IPS DF 6.9 (cell line): ENCODE measurements around the gene IGF2R.

Experiments
- DNase-seq: peaks from one replicate; pipeline ENCODE4 v3.0.0-alpha.2; 2013; ENCODE audit warnings: low read depth, low spot score
- H3K27ac ChIP-seq: one replicate; pipeline ENCODE4 v1.5.1; 2013; ENCODE audit warnings: low read length, control low read depth
- H3K27me3 ChIP-seq: 2 replicates; pipeline ENCODE4 v1.6.1; 2013; ENCODE audit warnings: mild to moderate bottlenecking, low read length; ENCODE audit not compliant: control insufficient read depth, insufficient read depth
- H3K36me3 ChIP-seq: 2 replicates; pipeline ENCODE4 v1.6.1; 2013; ENCODE audit warnings: low read length; ENCODE audit not compliant: control insufficient read depth, insufficient read depth
- H3K4me1 ChIP-seq: 2 replicates; pipeline ENCODE4 v1.6.1; 2013; ENCODE audit warnings: low read length; ENCODE audit not compliant: control insufficient read depth, insufficient read depth
- H3K4me3 ChIP-seq: 2 replicates; pipeline ENCODE4 v1.5.1; 2013; ENCODE audit warnings: mild to moderate bottlenecking, low read length
- H3K9me3 ChIP-seq: 2 replicates; pipeline ENCODE4 v1.6.1; 2013; ENCODE audit warnings: low read length, inconsistent platforms; ENCODE audit not compliant: control insufficient read depth, insufficient read depth
- WGBS: extraction: QIAGEN DNeasy Blood & Tissue Kit; methylation state at CpG from one replicate; pipeline ENCODE4 v1.1.7; 2013; ENCODE audit warnings: mixed read lengths, missing lambda C conversion rate; ENCODE audit not compliant: insufficient read length, insufficient coverage; 5-methylcytosine and 5-hydroxymethylcytosine counted together

The IGF2R gene

DNA sequence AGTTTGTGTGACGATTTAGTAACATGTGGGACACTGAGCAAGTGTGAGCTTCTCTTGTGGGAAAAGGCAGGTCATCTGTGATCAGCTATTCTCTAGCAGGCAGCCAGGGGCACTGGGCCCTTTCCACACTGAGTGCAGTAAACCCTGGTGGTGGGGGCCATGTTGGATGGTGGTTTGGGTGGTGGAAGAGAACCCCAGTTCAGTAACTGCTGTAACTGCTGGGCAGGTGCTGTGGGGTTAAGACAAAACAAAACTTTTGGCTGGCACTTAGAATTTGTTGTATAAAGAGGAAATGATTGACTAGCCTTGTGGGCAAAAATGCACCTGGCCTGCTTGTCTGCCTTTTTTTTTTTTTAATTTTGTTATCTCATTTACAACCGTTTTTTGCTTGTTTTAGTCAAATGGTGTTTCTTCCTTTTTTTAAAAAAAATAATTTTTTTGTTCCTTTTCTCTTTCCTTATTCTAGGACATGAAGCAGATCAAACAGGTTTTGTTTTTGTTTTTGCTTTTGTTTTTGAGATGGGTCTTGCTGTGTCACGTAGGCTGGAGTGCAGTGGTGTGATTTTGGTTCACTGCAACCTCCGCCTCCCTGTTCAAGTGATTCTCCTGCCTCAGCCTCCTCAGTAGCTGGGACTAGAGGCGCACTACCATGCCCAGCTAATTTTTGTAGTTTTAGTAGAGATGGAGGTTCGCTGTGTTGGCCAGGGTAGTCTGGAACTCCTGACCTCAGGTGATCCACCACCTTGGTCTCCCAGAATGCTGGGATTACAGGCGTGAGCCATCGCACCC is 59.8 kb downstream of the IGF2R start:
- no peak overlapping the region for H3K4me3 ChIP-seq
- no peaks in the 10 kb centered on the region for H3K27me3 ChIP-seq
- no peaks in the 10 kb centered on the region for H3K4me1 ChIP-seq
- H3K9me3 ChIP-seq = no peaks in the 10 kb centered on the region
- H3K36me3 ChIP-seq = peaks cover 17% of the 10 kb centered on the region; the same call in 1 of the 2 replicates
- no peak overlapping the region for H3K27ac ChIP-seq
- no peak for DNase-seq
- WGBS = no CpG with 5 or more reads among the region's 8 CpGs

DNA sequence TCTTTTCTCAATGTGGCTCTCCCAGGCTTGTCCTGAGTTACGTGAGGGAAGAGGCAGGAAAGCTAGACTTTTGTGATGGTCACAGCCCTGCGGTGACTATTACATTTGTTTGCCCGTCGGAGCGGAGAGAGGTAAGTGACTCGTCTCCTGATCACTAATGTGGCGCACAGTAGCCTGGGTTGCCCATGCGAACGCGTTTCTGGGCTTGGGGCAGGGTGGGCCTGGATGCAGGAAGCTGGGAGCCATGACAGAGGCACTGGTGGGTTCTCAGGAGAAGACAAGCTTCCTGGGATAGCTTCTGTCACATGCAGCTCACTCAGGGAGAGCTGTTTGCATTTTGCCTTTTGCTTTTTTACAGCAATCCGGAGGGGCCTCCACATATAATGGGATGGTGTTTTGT is 60.6 kb downstream of the IGF2R start:
- Histone ChIP-seq H3K4me1 (no peaks in the 10 kb centered on the region), H3K27me3 (no peaks in the 10 kb centered on the region), H3K9me3 (no peaks in the 10 kb centered on the region), H3K27ac (no peak overlapping the region), H3K4me3 (no peak overlapping the region), H3K36me3 (peaks cover 20% of the 10 kb centered on the region; the same call in 1 of the 2 replicates)
- no CpG with 5 or more reads among the region's 11 CpGs for WGBS
- no peak for DNase-seq

DNA sequence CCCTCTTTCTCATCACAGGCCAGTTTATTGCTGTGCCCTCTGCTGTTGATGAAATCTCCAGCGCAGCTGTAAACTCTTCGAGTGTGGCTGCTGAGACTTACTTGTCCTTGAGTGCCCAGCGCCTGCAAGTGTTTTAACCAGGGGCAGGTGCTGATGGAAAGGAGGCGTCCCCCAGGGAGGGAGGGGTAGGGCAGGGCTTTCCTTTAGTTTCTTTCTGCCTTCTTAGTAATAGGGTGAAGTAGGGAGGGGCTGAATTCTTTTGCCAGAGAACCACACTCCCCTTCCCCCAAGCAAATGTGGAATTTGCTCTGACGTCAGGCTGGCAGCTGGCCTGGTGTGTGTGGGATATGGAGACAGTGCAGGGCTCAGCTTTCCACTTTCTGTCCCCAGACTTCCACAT is 61.2 kb downstream of the IGF2R start:
- H3K9me3 ChIP-seq = no peaks in the 10 kb centered on the region
- H3K4me3 ChIP-seq = no peak overlapping the region
- H3K4me1 ChIP-seq = no peaks in the 10 kb centered on the region
- H3K36me3 ChIP-seq = peaks cover 26% of the 10 kb centered on the region; the same call in 1 of the 2 replicates
- WGBS = no CpG with 5 or more reads among the region's 5 CpGs
- H3K27me3 ChIP-seq = no peaks in the 10 kb centered on the region
- no peak for DNase-seq
- no peak overlapping the region for H3K27ac ChIP-seq

DNA sequence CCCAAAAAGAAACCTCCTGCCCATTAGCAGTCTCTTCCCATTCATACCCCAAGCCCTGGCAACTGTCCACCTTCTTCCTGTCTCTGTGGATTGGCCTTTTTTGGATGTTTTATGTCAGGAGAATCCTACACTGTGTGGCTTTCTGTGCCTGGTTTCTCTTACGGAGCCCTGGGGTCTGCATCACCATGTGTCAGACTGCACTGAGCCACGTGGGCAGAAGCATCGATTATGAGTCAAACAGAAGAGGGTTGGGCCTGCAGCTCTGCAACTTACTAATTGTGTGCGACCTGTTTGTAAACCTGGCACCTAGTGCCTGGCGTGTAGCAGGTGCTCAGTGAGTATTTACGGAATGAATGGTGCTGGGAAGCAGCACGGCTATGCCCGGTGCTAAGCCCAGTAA is 62.6 kb downstream of the IGF2R start:
- no peak overlapping the region for H3K4me3 ChIP-seq
- H3K27me3 ChIP-seq = no peaks in the 10 kb centered on the region
- H3K9me3 ChIP-seq = no peaks in the 10 kb centered on the region
- no peak for DNase-seq
- H3K27ac ChIP-seq = no peak overlapping the region
- no peaks in the 10 kb centered on the region for H3K4me1 ChIP-seq
- no CpG with 5 or more reads among the region's 8 CpGs for WGBS
- H3K36me3 ChIP-seq = peaks cover 29% of the 10 kb centered on the region; the same call in 1 of the 2 replicates

DNA sequence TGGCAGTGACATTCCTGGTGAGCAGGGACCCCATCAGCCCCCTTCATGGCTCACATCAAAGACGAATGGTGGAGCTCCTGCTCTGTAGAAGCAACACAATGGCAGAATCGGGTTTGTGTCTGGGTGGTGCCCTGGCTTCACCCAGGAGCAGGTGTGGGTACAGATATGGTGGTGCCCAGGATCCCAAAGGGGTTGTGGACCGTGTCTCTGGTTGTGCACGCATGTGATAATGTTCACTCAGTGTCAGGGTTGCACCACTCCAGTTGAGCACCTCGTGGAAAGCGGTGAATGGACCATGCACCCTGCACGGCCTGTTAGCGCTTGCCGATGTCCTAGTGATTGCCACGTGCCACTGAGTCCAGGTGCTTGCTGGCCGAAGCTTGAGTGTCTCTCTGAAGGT is 63.0 kb downstream of the IGF2R start:
- no peak for DNase-seq
- peaks cover 29% of the 10 kb centered on the region; the same call in 1 of the 2 replicates for H3K36me3 ChIP-seq

DNA sequence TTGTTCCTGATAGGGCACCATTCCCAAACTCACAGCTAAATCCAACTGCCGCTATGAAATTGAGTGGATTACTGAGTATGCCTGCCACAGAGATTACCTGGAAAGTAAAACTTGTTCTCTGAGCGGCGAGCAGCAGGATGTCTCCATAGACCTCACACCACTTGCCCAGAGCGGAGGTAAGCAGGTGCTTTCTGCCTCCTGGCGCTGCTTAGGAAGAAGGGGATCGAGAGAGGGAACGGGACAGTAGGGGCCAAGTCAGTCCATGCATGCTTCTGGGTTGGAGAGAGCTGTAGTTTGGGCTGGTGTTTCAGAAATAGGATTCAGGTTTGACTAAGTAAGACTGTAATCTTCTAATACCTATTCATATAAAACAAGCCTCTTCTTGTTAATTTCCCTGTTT is 63.7 kb downstream of the IGF2R start:
- no peak for DNase-seq
- no peak overlapping the region for H3K27ac ChIP-seq
- peaks cover 24% of the 10 kb centered on the region; the same call in 1 of the 2 replicates for H3K36me3 ChIP-seq
- H3K9me3 ChIP-seq = no peaks in the 10 kb centered on the region
- no peak overlapping the region for H3K4me3 ChIP-seq
- no peaks in the 10 kb centered on the region for H3K4me1 ChIP-seq
- WGBS = no CpG with 5 or more reads among the region's 7 CpGs
- no peaks in the 10 kb centered on the region for H3K27me3 ChIP-seq

More for the DNA sequence above, 63.0 kb downstream of the IGF2R start:
- Histone ChIP-seq H3K27ac (no peak overlapping the region), H3K4me3 (no peak overlapping the region), H3K27me3 (no peaks in the 10 kb centered on the region), H3K4me1 (no peaks in the 10 kb centered on the region), H3K9me3 (no peaks in the 10 kb centered on the region)
- no CpG with 5 or more reads among the region's 11 CpGs for WGBS

DNA sequence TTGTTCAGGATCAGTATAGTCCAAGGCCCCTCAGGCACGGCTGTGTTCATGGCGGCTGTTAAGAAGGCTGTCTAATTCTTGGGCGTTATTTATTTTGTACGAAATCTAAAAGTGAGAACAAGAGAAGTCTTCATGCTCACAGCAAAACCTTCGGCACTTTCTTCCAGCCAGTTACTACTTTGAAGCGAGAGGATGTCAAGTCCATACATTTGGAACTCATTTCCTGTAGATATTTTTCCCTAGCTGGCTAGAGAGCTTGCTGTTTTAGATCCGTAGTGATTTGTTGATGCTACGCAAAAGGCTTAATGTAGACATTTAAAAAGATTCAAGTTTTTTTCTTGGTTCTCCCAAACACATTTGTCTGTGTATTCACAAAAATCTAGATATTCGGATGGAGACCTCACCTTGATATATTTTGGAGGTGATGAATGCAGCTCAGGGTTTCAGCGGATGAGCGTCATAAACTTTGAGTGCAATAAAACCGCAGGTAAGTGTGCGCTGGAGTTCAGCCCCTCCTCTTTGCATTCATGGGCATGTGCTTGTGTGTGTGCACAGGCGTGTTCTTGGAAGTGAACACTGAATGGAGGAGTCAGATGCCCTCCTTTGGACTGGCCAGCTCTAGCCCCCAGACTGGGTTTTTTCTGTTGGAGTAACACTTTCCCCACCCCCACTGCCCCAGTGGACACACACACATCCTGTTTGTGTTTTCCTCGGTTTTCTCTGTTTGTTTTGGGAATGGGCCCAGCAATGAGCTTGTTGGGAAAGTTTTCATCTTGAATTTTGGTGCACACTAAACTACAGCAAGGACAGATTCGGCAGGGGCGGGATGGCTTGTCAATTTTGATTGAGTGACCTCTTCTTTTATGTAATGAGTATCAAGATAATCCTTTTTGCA is 65.4 kb downstream of the IGF2R start:
- H3K36me3 ChIP-seq = peaks cover 22% of the 10 kb centered on the region; the same call in 1 of the 2 replicates
- no peak overlapping the region for H3K4me3 ChIP-seq
- WGBS = no CpG with 5 or more reads among the region's 17 CpGs
- no peaks in the 10 kb centered on the region for H3K4me1 ChIP-seq
- H3K9me3 ChIP-seq = no peaks in the 10 kb centered on the region
- no peak overlapping the region for H3K27ac ChIP-seq
- DNase-seq = no peak
- H3K27me3 ChIP-seq = no peaks in the 10 kb centered on the region

DNA sequence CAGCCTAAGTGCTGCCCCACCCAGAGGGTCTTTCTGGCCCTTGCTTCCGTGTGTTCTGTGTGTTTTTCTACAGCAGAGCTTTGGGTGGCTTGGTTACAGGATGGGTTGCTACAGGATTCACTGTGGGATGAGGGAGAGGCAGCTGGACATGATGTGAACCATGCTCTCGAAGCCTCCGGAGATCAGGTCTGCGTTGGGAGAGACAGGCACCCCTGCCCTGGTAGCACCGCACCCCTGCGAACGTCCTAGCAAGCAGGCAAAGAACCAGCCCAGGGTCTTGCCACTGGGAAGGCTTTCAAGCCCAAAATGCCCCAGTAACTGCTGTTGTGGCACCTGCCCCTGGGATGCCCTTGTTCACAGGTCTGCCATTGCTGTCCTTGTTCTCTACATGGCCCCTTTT is 66.4 kb downstream of the IGF2R start:
- Histone ChIP-seq H3K36me3 (peaks cover 22% of the 10 kb centered on the region; the same call in 1 of the 2 replicates), H3K27ac (no peak overlapping the region), H3K4me1 (no peaks in the 10 kb centered on the region), H3K9me3 (no peaks in the 10 kb centered on the region), H3K4me3 (no peak overlapping the region), H3K27me3 (no peaks in the 10 kb centered on the region)
- no peak for DNase-seq
- WGBS = no CpG with 5 or more reads among the region's 7 CpGs

DNA sequence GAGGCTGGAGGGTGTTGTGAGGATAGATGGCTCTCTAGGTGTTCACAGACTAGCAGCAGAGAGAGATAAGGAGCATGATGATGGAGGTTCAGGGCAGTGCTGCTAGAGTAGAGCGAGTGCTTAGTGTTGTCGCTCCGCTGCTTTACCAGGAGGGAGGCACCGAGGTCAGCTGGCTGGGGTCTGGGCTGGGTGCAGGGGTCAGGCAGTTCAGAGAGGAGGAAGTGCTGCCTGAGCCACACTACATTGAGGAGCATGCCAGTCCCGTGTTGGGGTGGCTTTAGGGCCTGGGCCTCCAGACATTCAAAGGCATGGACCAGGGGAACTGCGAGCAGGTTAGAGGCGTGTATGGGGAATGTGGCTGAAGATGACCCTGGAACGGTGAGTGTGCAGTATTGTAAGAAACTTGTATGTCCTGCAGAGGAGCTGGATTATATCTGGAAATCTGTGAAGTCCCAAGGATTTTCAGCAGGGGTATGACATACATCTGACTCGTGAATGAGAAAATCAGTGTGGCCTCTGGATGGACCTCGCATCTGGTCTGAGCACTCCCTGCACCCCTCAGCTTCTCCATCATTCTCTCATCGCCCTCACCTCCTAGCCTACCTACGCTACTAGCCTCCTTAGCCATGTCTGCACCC is 66.9 kb downstream of the IGF2R start:
- H3K27me3 ChIP-seq = no peaks in the 10 kb centered on the region
- WGBS = no CpG with 5 or more reads among the region's 12 CpGs
- no peak overlapping the region for H3K4me3 ChIP-seq
- DNase-seq = no peak
- no peaks in the 10 kb centered on the region for H3K4me1 ChIP-seq
- no peak overlapping the region for H3K27ac ChIP-seq
- no peaks in the 10 kb centered on the region for H3K9me3 ChIP-seq
- H3K36me3 ChIP-seq = peaks cover 22% of the 10 kb centered on the region; the same call in 1 of the 2 replicates

DNA sequence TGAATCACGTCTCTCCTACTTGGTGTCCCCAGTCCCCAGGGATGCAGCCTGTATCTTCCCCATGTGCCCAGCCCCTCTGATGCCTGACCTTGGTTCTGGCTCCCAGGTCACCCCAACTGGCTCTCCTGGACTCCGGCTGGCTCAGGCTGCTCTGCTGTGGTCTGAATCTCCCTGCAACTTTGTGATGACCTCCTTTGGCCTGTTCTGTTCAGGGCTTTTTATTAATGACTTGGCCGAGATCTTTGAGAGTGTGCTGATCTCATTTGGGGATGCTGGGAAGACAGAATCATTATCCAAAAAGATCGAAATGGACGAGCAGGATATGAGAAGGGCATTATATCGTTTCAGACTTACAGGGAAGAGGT is 67.4 kb downstream of the IGF2R start:
- peaks cover 24% of the 10 kb centered on the region; the same call in 1 of the 2 replicates for H3K36me3 ChIP-seq

More for the DNA sequence above, 67.4 kb downstream of the IGF2R start:
- Histone ChIP-seq H3K4me1 (no peaks in the 10 kb centered on the region), H3K27me3 (no peaks in the 10 kb centered on the region), H3K27ac (no peak overlapping the region), H3K4me3 (no peak overlapping the region), H3K9me3 (no peaks in the 10 kb centered on the region)
- no peak for DNase-seq
- WGBS = no CpG with 5 or more reads among the region's 6 CpGs
